Dermis blood vessel endothelial cell (primary cell): ENCODE results near the gene HOXB3. TPM values are rescaled to one million over a fixed set of nuclear protein-coding genes. Genes with fewer than 3 reads are reported as not detected.

Experiments used
- DNase-seq: peaks from one replicate; pipeline ENCODE4 v3.0.0; 2010
- total RNA-seq: library from RNA; depleted of rRNA; stranded (reverse); fragments of >200 nt; gene quantifications from 2 replicates; pipeline ENCODE4 v1.2.3, GENCODE V29; 2014

The HOXB3 gene
- total RNA-seq, 1 donor from 2014 or later, result 11.9 TPM

DNA sequence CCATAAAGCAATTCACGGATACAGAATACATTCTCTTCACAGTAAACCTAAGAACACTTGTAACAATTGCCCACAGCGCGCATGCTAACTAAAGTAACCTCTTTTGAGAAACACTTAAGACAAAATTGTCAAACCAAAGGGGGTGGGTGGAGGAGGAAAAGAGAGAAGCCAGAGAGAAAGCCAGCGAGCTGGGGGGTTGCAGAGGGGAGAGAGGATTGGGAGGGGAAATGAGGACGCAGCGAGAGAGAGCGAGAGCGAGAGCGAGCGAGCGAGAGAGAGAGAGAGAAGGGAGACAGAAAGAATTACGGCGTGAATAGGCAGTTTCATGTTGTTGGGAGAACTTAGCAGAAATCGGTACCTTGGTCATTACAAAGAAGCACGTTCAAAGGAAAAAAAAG lies 22.4 kb upstream of the HOXB3 start:
- peak; percentile 59 for DNase-seq

DNA sequence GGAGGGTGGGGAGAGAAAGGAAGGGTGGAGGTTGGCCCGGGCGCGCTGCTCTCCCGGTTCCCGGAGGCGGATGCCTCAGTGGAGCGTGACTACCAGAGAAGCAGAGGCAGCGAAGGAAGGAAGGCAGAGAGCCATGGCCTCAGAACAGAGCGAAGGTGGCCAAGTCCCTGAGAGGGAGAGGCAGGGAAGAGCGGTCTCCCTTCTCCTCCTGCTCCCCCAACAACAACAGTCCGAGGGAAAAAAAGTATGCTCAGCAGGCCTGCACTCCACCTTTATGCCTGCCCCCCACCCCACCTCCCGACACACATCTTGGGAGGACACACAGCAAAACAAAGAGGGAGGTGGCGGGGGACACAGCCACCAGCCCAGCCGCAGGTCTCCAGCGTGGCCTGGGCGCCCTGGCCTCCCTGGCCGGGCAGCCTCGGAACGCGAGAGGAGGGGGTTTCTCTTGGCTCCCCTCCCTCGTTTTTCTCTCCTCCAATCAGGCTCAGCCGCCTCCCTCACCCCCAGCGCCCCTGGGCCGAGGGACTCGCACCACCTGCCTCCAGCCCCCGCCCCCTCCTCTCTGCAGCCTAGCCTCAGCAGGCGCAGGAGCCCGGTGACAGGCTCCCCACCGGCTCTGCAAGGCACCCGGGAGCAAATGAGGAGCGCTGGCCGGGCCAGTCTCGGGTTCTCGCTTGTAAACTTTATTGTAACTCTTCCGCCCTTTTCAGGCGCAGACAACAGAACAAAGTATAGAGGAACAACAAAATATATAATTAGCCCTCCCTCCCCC lies 21.8 kb upstream of the HOXB3 start:
- DNase-seq, result peak; percentile 61

GRCh38 chr17:48611213-48611612 lies 21.2 kb upstream of the HOXB3 start:
- peak; percentile 50 for DNase-seq

DNA sequence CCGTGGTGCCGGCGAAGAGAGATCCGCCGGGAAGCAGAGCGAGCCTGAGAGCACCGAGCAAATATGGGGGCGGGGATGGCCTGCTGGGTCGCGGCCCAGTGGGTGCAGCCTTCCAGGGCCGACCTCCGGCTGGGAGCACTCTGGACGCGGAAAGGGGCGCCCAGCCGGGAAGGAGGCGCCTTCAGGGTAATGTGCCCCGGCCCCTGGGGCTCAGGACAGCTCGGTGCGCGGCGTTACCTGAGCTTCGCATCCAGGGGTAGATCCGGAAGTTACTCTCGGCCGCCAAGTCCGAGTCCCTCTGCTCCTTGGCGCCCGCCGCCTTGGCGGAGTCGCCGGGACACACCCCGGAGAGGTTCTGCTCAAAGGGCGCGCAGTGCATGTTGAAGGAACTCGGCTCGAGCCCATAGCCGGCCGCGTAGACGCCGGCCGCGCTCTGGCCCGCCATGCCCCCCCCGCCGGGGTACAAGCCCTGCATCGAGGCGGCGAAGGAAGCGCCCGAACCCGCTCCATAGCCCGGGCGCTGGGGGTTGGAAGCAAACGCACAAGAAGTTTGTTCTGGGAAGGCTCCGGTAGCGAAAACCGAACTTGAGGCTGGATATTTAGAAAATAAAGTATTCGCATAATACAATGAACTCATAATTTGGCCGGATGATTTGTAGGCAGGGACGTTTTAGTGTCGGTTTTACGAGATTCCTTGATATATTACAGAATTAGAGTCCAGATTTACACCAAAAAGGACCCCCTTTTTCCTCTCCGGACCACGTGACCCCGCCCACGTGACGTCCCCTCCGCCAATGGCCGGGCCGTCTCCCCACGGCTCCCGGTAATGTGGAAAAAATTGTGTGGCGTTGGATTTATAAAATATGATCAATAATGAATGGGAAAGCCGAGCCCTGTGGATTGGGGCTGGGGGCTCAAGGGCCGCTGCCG lies 20.5 kb upstream of the HOXB3 start, which contains the start of gene HOXB7:
TSS of gene HOXB7 (minus strand) at position 736 of the 930 bp plus-strand sequence. CDS start at position 637, 99 bp downstream.
- peak; percentile 82 for DNase-seq

DNA sequence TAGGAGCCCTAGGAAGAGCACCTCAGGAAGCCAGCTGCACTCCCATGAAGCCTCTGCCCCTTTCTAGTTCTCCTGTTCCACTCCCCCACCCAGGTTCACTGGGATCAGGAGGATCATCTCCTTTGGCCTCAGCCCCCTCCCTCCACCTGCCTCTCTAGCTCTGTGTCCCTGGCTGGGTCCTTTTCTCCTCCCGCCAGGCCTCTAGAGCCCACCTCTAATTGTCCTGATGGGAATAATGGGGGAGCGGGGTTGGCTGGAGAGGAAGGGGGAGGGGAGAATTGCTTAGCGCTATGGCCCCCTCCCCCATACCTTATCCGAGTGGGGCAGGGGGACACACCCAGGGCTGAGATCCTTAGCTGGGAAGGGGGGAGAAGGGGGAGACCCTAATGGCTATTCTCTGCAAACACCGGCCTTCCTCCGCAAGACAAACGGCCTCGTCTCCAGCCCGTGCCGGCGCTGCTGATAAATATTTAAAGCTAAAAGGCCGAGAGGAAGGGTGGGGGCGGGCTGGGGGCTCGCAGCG lies 19.8 kb upstream of the HOXB3 start:
- DNase-seq, result no peak

- no peak for DNase-seq
Observed at GRCh38 chr17:48609033-48609432, 19.0 kb upstream of the HOXB3 start.

- DNase-seq, result no peak
Observed at GRCh38 chr17:48608494-48608834, 18.4 kb upstream of the HOXB3 start.

DNA sequence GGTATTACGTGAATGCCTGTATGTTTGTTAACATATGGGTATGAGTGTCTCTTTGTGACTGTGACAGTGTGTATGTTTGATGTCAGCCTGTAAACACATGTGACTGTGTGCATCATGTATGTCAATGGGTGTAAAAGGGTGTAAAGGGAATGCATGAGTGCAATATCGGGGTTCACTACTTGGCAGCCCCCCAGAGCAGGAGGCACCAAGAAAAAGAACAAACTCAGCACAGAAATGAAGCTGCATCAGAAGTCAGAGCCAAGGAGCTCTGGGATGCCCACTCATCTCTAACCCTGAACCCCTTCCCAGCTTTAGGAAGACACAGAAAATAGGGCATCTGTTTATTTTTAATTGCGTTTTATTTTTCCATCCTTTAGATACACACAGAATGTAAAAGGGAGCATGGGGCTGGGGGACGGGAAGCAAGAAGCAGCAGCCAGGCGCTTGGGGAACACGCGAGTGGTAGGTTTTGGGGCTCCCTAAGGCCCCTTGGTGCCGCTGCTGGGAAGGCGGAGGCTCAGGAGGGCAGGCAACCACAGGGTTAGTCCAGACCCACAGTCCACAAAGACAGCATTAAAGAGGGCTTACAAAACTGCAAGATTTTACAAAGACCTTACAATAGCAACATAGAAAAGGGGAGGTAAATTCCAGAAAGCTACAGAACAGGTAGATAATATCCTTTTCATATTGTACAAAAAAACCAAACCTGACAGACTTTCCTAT lies 17.0 kb upstream of the HOXB3 start:
- DNase-seq, result no peak

- peak; percentile 29 for DNase-seq
Observed at GRCh38 chr17:48605991-48606891, 16.2 kb upstream of the HOXB3 start.

DNA sequence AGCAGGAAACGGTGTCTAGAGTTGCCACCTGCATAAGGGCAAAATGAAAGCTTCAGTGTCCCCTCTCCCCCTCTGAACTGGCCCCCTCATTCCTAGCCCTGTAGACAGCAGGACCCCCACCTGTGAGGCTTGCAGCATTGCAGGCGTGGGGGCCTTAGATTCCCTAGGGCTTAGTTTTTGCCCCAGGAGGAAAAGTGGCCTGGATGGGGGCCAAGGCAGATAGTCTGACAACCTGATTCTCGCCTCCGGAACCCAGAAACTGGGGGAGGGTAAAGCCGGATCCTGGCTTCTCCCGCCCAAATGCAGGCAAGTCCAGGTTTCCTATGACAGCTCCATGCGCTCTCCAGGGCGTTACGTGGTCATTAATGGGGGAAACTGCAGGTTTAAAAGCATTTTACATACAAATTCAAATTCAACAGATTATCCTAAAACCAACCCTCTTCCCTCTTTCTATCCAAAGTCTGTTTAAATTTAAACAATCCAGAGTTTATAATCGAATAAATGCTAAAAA lies 15.4 kb upstream of the HOXB3 start:
- DNase-seq, result peak; percentile 36

DNA sequence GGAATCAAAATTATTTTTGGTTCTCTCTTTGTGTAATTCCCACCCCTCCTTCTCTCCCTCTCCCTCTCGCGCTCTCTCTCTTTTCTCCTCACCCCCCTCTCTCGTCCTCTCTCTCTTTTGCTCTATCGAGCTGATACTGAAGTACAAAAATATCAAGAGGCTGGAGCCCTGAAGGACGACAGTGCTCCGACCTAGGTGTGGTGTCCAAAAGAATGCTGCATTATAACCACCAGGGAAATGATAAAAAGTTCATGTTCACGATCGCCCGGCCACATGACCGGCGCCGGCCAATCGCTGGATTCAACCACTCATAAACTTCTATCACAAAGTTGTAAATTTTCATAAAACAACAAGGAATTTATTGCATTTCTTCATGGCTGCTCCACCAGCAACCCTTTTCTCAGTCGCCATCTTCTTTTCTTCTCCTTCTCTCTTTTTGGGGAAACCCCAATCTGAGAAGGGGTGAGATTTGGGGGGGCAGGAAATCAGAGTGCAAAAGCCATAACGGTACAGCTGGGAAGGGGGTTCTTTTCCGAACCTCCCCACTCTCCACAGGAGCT lies 14.8 kb upstream of the HOXB3 start, which contains the start of gene HOXB6:
TSS of gene HOXB6 (minus strand) at position 217 of the 560 bp plus-strand sequence. CDS start 6,836 bp downstream, outside the sequence.
- peak; percentile 82 for DNase-seq

GRCh38 chr17:48603959-48604769 lies 14.1 kb upstream of the HOXB3 start:
- DNase-seq, result no peak

- DNase-seq, result no peak
Observed at GRCh38 chr17:48601539-48602425, 11.7 kb upstream of the HOXB3 start.

DNA sequence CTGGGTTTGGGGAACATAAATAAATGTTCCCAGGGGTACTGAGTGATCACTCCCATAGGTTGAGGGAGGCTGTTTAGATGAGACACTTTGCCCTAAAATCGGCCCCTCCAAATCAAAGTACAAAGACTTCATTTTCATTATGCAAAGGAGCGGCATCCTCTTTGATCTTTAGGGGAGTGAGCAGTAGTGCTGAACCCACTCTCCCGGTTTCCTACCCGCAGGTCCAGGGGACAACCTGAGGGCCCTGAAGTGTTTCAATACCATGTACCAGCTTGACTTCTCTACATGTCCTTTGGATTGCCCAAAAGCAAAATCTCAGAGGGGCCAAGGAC lies 11.1 kb upstream of the HOXB3 start:
- no peak for DNase-seq

DNA sequence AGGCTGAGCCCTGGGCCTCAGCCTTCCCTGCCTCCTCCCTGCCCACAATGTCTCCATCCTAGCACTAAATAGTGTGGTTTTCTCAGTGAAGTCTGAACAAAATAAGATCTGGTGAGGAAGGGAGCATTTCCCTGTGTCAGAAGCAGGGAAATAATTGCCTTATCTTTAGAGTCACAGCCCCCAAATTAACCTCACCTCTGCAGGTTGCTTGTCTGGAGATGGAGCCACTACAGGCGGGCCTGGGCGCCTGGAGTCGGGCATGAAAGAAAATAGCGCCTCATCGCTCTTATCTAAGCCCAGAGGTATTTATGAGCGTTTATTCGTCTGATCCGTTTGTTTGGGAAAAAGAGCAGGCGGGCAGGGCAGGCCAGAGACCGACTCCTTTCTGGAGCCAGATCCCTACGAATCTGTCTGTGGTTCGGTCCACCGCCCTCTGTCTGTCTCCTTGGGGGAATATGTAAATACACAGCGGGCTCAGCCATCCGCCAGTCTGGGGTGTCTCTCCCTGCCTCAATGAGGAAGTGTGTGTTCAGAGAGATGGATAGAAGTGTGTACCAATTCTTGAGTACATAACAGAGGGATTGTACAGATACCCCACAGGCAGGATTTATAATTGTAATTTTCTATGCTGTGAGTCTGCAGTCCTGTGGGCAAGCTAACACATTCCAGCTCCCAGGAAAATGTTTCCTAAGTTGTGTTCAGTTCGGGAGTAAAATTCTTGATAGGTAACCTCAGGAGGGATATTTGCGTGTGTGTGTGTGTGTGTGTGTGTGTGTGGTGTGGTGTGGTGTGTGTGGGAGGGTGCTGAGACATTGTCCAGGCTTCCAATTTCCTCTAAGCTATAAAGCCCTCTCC lies 10.4 kb upstream of the HOXB3 start:
- no peak for DNase-seq

- no peak for DNase-seq
Observed at GRCh38 chr17:48599354-48599753, 9.3 kb upstream of the HOXB3 start.

GRCh38 chr17:48598736-48599135 lies 8.7 kb upstream of the HOXB3 start:
- DNase-seq, result peak; percentile 30
